Activated naive CD8-positive, alpha-beta T cell (primary cell): Measurements from ENCODE around the gene RIOK3.

ENCODE experiments used
- H3K27ac Mint-ChIP-seq: one replicate; pipeline ENCODE4 v1.8.0; 2021; ENCODE audit warnings: mixed read lengths
- H3K27me3 Mint-ChIP-seq: one replicate; pipeline ENCODE4 v1.8.0; 2021; ENCODE audit warnings: mixed read lengths
- H3K36me3 Mint-ChIP-seq: one replicate; pipeline ENCODE4 v1.8.0; 2021; ENCODE audit warnings: mixed read lengths
- H3K4me1 Mint-ChIP-seq: one replicate; pipeline ENCODE4 v1.8.0; 2021; ENCODE audit warnings: low read depth, mixed read lengths
- H3K4me3 Mint-ChIP-seq: one replicate; pipeline ENCODE4 v1.8.0; 2021; ENCODE audit warnings: mild to moderate bottlenecking, mixed read lengths
- H3K9me3 Mint-ChIP-seq: one replicate; pipeline ENCODE4 v1.8.0; 2021; ENCODE audit warnings: low read depth, mixed read lengths

RIOK3 gene

DNA sequence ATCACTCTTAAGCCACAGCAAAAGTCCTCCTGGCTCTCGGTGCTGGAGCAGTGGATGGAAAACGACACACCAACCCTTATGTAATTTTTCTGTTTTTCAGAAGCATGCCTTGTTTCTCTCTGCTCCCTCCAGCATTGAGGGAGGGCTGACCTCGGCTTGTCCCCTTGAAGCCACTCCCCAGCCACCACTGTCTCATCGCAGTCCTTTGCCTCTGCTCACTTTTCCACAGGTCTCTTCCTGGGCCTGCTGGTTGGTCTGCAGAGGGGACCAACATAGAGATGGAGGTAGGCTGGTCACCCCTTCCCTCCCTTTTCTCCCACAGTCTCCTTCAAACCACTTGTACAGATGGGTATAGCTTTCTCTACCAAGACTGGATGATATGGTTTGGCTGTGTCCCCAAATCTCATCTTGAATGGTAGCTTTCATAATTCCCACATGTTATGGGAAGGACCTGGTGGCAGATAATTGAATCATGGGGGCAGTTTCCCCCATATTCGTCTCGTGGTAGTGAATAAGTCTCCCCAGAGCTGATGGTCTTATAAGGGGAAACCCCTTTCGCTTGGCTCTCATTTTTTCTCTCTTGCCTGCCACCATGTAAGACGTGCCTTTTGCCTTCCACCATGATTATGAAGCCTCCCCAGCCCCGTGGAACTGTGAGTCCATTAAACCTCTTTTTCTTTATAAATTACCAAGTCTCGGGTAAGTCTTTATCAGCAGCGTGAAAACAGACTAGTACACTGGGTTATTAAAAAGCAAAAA, 14.3 kb upstream of the RIOK3 start:
- H3K27ac Mint-ChIP-seq, result no peak overlapping the region
- peak overlapping the region; percentile 92 for H3K4me3 Mint-ChIP-seq
- no peaks in the 10 kb centered on the region for H3K36me3 Mint-ChIP-seq
- H3K4me1 Mint-ChIP-seq, result peaks cover 14% of the 10 kb centered on the region
- no peaks in the 10 kb centered on the region for H3K27me3 Mint-ChIP-seq
- H3K9me3 Mint-ChIP-seq, result no peaks in the 10 kb centered on the region

DNA sequence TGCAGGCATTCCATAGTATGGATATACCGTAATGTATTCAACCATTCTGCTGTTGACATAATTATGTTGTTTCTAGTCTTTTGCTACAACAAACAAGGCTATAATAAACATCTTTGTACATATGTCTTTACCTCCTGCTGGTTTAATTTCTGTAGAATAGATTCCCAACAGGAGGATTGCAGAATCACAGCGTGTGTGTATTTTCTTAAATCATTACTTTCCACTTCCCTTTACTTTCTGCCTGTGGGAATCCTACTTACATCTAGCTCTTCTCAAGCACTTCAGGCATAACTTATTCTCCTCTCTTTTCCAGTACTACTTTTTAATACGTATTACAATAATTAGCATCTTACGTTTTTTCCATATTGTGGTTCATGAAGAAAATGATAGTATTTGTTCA, 13.0 kb upstream of the RIOK3 start:
- no peak overlapping the region for H3K27ac Mint-ChIP-seq
- no peak overlapping the region for H3K4me3 Mint-ChIP-seq
- no peaks in the 10 kb centered on the region for H3K9me3 Mint-ChIP-seq
- H3K36me3 Mint-ChIP-seq, result no peaks in the 10 kb centered on the region
- peaks cover 14% of the 10 kb centered on the region for H3K4me1 Mint-ChIP-seq
- H3K27me3 Mint-ChIP-seq, result no peaks in the 10 kb centered on the region

DNA sequence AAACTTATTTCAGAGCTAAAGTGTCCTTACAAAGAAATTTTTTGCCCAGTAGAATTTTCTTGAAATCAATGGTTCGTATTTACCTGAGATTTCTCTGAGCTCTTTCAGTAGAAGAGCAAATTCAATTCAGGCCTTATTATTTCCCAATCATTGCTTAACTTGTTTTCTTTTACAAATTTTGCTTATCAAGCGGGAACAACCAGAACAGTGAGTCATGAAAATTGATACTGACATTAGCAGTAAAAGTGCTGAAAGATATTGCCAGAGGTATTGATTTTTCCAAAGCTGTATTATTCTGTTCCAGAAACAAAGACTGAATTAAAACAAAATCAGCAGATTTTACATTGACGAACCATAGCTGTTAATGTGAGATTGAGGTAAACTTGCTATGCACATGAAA, 10.1 kb upstream of the RIOK3 start:
- Mint-ChIP-seq H3K4me3 (no peak overlapping the region), H3K36me3 (no peaks in the 10 kb centered on the region), H3K4me1 (peaks cover 9% of the 10 kb centered on the region), H3K9me3 (no peaks in the 10 kb centered on the region), H3K27me3 (peaks cover 4% of the 10 kb centered on the region), H3K27ac (no peak overlapping the region)

DNA sequence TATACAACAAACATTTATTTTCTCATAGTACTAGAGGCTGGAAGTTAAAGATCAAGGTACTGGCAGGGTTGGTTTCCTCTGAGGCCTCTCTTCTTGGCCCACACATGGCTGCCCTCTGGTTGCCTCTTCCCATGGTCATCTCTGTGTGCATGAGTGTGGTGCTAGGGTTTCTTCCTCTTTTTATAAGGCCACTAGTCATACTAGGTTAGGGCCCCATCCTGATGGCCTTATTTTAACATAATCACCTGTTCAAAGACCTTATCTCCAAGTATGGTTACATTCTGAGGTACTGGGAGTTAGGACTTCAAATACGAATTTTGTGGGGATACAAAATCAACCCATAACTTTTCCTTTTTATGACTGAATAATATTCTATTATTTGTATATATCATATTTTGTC, 4.8 kb upstream of the RIOK3 start:
- no peak overlapping the region for H3K27ac Mint-ChIP-seq
- peaks cover 7% of the 10 kb centered on the region for H3K4me1 Mint-ChIP-seq
- H3K9me3 Mint-ChIP-seq, result no peaks in the 10 kb centered on the region

DNA sequence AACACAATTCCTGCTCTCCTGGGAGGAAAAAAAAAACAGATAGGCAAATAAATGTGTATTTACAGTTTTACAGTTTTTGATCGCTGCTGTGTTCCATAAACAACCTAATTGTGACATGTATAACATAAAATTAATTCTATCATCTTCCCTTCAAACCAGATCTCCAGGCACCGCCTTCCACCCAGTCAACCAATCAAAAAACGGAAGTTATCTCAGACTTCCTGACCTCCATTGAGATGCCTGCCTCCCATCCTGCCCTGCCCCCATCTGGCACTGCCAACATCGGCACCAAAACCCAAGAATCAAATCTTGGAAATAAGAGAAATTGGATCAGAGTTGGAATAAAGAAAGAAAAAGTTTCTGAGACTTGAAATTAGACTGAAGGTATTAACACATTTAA, 3.1 kb upstream of the RIOK3 start:
- H3K36me3 Mint-ChIP-seq, result no peaks in the 10 kb centered on the region
- H3K27ac Mint-ChIP-seq, result no peak overlapping the region
- H3K27me3 Mint-ChIP-seq, result peaks cover 4% of the 10 kb centered on the region
- no peak overlapping the region for H3K4me3 Mint-ChIP-seq
- no peaks in the 10 kb centered on the region for H3K9me3 Mint-ChIP-seq
- peaks cover 21% of the 10 kb centered on the region for H3K4me1 Mint-ChIP-seq

More for the DNA sequence above, 4.8 kb upstream of the RIOK3 start:
- Mint-ChIP-seq H3K27me3 (peaks cover 4% of the 10 kb centered on the region), H3K36me3 (no peaks in the 10 kb centered on the region), H3K4me3 (no peak overlapping the region)

DNA sequence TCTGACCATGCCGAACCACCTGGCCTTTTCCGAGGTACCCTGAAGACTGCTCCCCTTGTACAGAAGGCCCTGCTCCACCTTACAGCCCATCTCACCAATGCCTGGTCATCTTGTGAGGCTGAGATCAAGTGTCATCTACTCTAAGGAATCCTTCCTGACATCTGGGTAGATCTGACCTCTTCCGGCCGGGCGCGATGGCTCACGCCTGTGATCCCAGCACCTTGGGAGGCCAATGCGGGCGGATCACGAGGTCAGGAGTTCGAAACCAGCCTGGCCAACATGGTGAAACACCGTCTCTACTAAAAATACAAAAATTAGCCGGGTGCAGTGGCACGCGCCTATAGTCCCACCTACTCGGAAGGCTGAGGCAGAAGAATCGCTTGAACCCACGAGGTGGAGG, 2.1 kb upstream of the RIOK3 start:
- H3K9me3 Mint-ChIP-seq, result no peaks in the 10 kb centered on the region
- H3K36me3 Mint-ChIP-seq, result no peaks in the 10 kb centered on the region
- no peak overlapping the region for H3K27ac Mint-ChIP-seq
- no peak overlapping the region for H3K4me3 Mint-ChIP-seq
- peaks cover 24% of the 10 kb centered on the region for H3K4me1 Mint-ChIP-seq
- peaks cover 4% of the 10 kb centered on the region for H3K27me3 Mint-ChIP-seq

DNA sequence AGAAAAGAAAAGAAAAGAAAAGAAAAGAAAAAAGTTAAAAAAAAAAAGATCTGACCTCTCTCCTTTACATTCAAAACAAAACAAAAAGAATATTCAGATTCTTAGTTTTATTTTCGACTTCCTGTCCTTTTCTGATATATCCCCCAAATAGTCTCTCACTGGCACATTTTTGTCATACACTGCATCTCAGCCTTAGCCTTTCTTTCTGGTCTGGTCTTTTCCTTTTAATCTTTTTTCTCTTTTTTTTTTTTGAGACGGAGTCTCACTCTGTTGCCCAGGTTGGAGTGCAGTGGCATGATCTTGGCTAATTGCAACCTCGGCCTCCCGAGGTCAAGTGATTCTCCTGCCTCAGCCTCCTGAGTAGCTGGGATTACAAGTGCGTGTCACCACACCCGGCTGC, 1.6 kb upstream of the RIOK3 start:
- no peaks in the 10 kb centered on the region for H3K9me3 Mint-ChIP-seq
- no peak overlapping the region for H3K27ac Mint-ChIP-seq
- peaks cover 4% of the 10 kb centered on the region for H3K27me3 Mint-ChIP-seq
- H3K36me3 Mint-ChIP-seq, result no peaks in the 10 kb centered on the region
- H3K4me1 Mint-ChIP-seq, result peaks cover 28% of the 10 kb centered on the region
- H3K4me3 Mint-ChIP-seq, result no peak overlapping the region

DNA sequence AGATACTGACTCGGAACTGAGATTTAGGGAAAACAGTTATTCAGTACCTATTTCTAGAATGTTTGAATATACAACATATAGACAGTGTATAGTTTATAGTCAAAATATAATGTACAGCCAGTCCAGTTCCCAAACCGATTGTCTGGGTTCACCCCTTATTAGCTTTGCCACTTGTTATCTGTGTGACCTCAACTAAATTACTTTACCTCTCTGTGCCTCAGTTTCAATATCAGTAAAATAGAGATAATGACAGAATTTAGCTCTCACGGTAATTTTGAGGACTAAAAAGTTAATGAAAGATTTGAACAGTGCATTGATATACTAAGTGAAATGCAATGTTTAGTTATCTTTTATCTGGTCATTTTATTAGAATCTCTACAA, 750 bp upstream of the RIOK3 start:
- Mint-ChIP-seq H3K9me3 (no peaks in the 10 kb centered on the region), H3K27ac (peak overlapping the region; percentile 85), H3K4me1 (peaks cover 36% of the 10 kb centered on the region), H3K4me3 (peak overlapping the region; percentile 99), H3K36me3 (peaks cover 2% of the 10 kb centered on the region), H3K27me3 (peaks cover 3% of the 10 kb centered on the region)

DNA sequence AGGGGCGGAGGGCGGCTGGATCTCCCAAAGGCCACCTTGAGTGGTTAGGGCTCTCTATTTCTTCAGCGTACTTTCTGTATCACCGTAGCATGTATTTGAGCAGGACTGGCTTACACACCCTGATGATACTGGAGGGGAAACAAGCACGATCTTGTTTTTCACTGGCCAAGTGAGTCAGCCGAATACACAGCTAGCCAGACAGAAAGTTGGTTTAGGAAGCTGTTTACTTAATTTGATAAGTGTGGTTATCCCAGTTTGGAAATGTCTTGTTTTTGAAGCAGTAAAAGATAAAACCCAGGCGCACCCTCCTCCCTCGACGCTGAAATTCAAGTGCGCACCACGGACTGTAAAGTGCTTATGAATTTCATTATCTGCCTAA, 582 bp downstream of the RIOK3 start:
- H3K4me3 Mint-ChIP-seq, result peak overlapping the region; percentile 99
- no peaks in the 10 kb centered on the region for H3K27me3 Mint-ChIP-seq
- peak overlapping the region; percentile 85 for H3K27ac Mint-ChIP-seq
- peaks cover 2% of the 10 kb centered on the region for H3K36me3 Mint-ChIP-seq
- no peaks in the 10 kb centered on the region for H3K9me3 Mint-ChIP-seq
- peaks cover 50% of the 10 kb centered on the region for H3K4me1 Mint-ChIP-seq

DNA sequence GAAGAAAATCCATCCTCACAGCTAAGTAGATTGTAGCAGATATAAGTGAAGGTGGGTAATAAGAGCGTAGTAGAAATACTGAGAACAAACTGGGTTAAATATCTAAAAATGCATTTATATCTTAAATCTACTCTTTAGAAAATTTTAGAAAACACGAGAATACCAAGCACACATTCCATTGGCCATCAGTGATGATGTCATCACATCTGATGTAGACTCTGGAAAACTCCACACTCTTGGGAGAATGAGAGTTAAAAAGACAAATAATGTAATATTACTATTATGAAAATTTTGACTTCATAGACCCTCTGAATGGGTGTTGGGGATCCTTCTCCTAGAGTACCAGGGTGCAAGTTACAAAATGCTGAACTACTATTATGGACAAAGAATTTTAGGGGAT, 3.7 kb downstream of the RIOK3 start:
- Mint-ChIP-seq H3K9me3 (no peaks in the 10 kb centered on the region), H3K4me1 (peaks cover 78% of the 10 kb centered on the region), H3K27me3 (no peaks in the 10 kb centered on the region), H3K36me3 (peaks cover 2% of the 10 kb centered on the region), H3K27ac (no peak overlapping the region), H3K4me3 (peak overlapping the region; percentile 11)

DNA sequence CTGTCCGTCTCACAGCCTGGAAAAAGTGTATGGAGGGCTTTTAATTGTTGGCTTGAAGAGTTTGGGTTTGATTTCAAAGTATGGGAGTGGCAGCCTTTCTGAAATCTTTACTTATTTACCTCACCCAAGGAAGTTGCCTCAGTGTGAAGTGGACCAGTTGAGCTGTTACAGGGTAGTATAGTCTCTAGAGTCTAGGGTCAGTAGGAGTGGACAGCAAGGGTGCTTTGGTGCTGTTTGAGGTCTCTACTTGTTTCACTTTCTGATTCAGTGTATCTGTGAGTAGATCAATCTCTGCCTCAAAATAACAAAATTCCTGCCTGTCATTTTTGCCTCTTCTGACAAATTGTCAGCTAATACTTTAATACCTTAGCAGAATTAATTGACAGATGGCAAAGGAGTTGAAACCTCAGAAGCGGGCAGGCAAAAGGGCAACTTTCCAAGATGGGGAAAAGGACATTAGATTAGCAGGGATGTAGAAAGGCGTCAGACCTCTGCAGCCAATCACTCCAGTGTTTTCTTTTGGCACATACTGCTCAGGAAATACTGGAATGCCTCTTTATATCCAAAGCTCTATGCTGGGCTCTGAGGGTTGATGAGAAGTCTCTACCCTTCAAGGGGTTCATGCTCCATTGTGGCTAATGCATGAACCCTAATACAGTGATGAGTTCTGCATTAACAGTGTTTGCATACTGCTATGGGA, 5.9 kb downstream of the RIOK3 start:
- no peak overlapping the region for H3K4me3 Mint-ChIP-seq
- H3K27me3 Mint-ChIP-seq, result no peaks in the 10 kb centered on the region
- H3K9me3 Mint-ChIP-seq, result no peaks in the 10 kb centered on the region
- peaks cover 71% of the 10 kb centered on the region for H3K4me1 Mint-ChIP-seq
- H3K36me3 Mint-ChIP-seq, result peaks cover 6% of the 10 kb centered on the region
- H3K27ac Mint-ChIP-seq, result peak overlapping the region; percentile 72

DNA sequence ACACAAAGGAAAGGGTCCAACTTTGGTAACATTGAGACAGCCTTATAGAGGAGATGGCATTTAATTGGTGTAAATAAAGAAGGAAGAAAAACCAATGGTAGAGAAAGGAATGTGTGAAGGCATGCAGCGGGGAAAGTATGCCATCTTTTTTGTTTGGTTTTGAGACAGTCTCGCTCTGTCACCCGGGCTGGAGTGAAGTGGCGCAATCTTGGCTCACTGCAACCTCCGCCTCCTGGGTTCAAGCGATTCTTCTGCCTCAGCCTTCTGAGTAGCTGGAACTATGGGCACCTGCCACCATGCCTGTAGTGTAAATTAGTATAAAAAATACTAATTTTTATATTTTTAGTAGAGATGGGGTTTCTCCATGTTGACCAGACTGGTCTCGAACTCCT, 6.4 kb downstream of the RIOK3 start:
- no peaks in the 10 kb centered on the region for H3K27me3 Mint-ChIP-seq
- H3K36me3 Mint-ChIP-seq, result peaks cover 6% of the 10 kb centered on the region
- no peaks in the 10 kb centered on the region for H3K9me3 Mint-ChIP-seq
- H3K27ac Mint-ChIP-seq, result peak overlapping the region; percentile 72
- no peak overlapping the region for H3K4me3 Mint-ChIP-seq
- peaks cover 66% of the 10 kb centered on the region for H3K4me1 Mint-ChIP-seq

DNA sequence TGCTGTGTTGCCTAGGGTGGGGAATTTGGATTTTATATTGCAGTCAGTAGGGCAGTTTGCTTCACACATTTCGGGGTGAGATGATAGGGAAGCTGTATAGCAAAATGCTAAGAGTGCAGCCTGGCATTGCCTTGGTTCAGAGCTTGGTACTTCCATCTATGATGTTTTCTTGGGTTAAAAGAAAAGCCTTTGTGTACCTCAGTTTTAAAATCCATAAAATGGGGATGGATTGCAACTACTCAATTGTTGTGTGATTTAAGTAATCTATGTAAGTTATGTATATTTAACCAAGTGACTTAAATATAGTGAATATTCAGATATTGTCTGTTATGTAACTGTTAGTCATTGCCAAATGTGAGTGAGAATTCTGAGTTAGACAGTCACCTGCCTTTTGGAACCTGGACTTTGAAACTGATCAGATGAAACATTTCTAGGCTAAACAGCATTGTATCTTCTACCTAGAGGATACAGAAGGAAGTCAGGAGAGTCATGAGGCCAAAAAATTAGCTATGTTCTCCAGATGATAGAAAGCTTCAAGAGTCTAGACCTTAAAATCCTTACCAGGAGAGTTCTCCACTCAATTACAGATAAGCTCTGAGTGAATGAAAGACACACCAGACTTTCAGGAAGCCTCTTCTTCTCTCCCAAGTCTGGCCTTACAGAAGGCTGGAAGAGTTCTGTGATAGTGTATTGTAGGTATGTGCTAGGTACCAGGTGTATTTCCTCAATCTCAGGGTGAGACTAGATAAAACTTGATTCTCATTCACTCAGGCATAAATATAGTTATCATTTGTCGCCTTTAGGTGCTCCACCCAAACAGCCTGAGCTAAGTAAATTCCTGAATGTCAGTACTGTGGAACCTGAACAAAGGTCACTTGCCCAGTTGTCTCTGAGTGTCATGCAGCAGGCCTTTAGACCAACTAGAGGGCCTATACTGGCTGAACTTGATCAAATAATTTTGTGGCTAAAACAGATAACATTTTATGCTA, 7.5 kb downstream of the RIOK3 start:
- H3K36me3 Mint-ChIP-seq, result peaks cover 6% of the 10 kb centered on the region
- H3K27me3 Mint-ChIP-seq, result no peaks in the 10 kb centered on the region
- H3K4me3 Mint-ChIP-seq, result peak overlapping the region; percentile 58
- peak overlapping the region; percentile 67 for H3K27ac Mint-ChIP-seq
- H3K9me3 Mint-ChIP-seq, result no peaks in the 10 kb centered on the region
- H3K4me1 Mint-ChIP-seq, result peaks cover 60% of the 10 kb centered on the region

DNA sequence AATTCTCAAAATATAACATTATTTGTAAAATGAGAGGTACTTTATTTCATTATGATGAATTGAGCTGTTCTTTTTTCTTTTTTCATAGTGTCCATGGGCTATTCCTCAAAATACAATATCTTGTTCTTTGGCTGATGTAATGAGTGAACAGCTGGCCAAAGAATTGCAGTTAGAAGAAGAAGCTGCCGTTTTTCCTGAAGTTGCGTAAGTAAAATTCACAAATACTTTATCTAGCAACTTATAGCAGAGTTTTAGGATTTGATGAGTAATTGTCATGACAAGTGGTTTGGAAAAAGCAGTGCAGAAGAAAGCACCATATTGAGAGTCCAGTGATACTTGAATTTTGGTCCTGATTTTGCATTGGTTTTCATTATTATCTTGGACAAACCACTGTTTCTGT, 9.8 kb downstream of the RIOK3 start:
- Mint-ChIP-seq H3K9me3 (no peaks in the 10 kb centered on the region), H3K36me3 (peaks cover 5% of the 10 kb centered on the region), H3K27ac (peak overlapping the region; percentile 28)

More for the DNA sequence above, 9.8 kb downstream of the RIOK3 start:
- no peak overlapping the region for H3K4me3 Mint-ChIP-seq
- H3K4me1 Mint-ChIP-seq, result peaks cover 40% of the 10 kb centered on the region
- H3K27me3 Mint-ChIP-seq, result no peaks in the 10 kb centered on the region
